HepG2 (cell line): ENCODE measurements around the gene LSS. TPM values are rescaled to one million over a fixed set of nuclear protein-coding genes. Genes with fewer than 3 reads are reported as not detected.

Source experiments
- DDIT3 ChIP-seq: sonication (generic); formaldehyde crosslinking; IDR thresholded peaks from 2 replicates; pipeline ENCODE4 v1.4.0; 2020; ENCODE audit warnings: mild to moderate bottlenecking, missing genetic modification reagents
- KDM3A ChIP-seq: IDR thresholded peaks from 2 replicates; pipeline ENCODE4 v1.6.1; 2018; ENCODE audit warnings: low read depth, missing compliant biosample characterization
- KDM4B ChIP-seq: sonication (generic); formaldehyde crosslinking; IDR thresholded peaks from 2 replicates; pipeline ENCODE4 v1.4.0; 2020; ENCODE audit warnings: missing genetic modification reagents
- MTF1 ChIP-seq: sonication (generic); formaldehyde crosslinking; IDR thresholded peaks from 2 replicates; pipeline ENCODE4 v1.5.0; 2020; ENCODE audit warnings: missing genetic modification reagents
- POLR2A ChIP-seq, 2 experiments: IDR thresholded peaks; 2 replicates each; pipeline ENCODE4 v1.6.1; 2011; ENCODE audit warnings: low read depth in 2 of 2, low read length in 2 of 2, mild to moderate bottlenecking in 1 of 2, moderate library complexity in 1 of 2; ENCODE audit not compliant: insufficient read depth in 1 of 2
- POLR2AphosphoS5 ChIP-seq: IDR thresholded peaks from 2 replicates; pipeline ENCODE4 v1.6.1; 2012; ENCODE audit warnings: low read depth, low read length
- RXRB ChIP-seq: IDR thresholded peaks from 2 replicates; pipeline ENCODE4 v1.6.1; 2016; ENCODE audit warnings: borderline replicate concordance, missing genetic modification reagents, missing compliant biosample characterization
- ZNF280B ChIP-seq: sonication (generic); formaldehyde crosslinking; IDR thresholded peaks from 2 replicates; pipeline ENCODE4 v1.5.0; 2020; ENCODE audit warnings: missing genetic modification reagents, mild to moderate bottlenecking, borderline replicate concordance
- ZNF512 ChIP-seq: sonication (generic); formaldehyde crosslinking; IDR thresholded peaks from 2 replicates; pipeline ENCODE4 v1.4.0; 2020; ENCODE audit warnings: mild to moderate bottlenecking, missing genetic modification reagents
- ZNF652 ChIP-seq: IDR thresholded peaks from 2 replicates; pipeline ENCODE4 v1.6.1; 2016; ENCODE audit warnings: low read depth, borderline replicate concordance
- polyA plus RNA-seq, 8 experiments: library from polyadenylated mRNA; depleted of rRNA in 3 of 8; stranded (reverse) in 7 of 8; unstranded in 1 of 8; fragments of >200 nt; fragmentation: Illumina TruSeq in 4 of 8; extraction: Trizol in 4 of 8; gene quantifications; 2 replicates each; pipeline versions ENCODE4 v1.2.1 to v1.2.3, GENCODE V29; 2011 to 2016; ENCODE audit warnings: low read depth in 4 of 8, missing spikeins in 1 of 8, mixed read lengths in 1 of 8; ENCODE audit not compliant: insufficient read depth in 1 of 8
- total RNA-seq, 5 experiments: library from RNA; depleted of rRNA; stranded (reverse); fragments of >200 nt; fragmentation: Illumina TruSeq; extraction: Trizol; gene quantifications; 2 replicates each; pipeline ENCODE4 v1.2.3, GENCODE V29; 2016; ENCODE audit warnings: low read depth in 1 of 5
- TF ChIP-seq, protein P1 (sequence below): sonication (generic); formaldehyde crosslinking; IDR thresholded peaks from 2 replicates; pipeline ENCODE4 v1.4.0; 2020; ENCODE audit warnings: missing genetic modification reagents; ENCODE audit errors: not compliant biosample characterization

The LSS gene
- total and polyA plus RNA-seq, 2 of the 13 experiments (the other 11 are each of a cell fraction or from before 2014, with no cell fraction given): 72.6 to 113 TPM

DNA sequence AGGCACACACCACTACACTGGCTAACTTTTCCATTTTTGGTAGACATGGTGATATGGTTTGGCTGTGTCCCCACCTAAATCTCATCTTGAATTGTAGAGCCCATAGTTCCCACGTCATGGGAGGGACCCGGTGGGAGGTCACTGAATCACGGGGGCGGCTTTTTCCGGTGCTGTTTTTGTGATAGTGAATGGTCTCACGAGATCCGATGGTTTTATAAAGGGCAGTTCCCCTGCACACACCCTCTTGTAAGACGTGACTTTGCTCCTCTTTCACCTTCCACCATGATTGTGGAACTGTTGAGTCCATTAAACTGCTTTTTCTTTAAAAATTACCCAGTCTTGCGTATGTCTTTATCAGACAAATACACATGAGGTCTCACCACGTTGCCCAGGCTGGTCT lies 71.9 kb downstream of the LSS start (continued):
- TF ChIP-seq, protein P1, sequence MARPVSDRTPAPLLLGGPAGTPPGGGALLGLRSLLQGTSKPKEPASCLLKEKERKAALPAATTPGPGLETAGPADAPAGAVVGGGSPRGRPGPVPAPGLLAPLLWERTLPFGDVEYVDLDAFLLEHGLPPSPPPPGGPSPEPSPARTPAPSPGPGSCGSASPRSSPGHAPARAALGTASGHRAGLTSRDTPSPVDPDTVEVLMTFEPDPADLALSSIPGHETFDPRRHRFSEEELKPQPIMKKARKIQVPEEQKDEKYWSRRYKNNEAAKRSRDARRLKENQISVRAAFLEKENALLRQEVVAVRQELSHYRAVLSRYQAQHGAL (CRISPR knock-in tag): no peak
- TF ChIP-seq KDM4B (CRISPR knock-in tag) (no peak), RXRB (CRISPR knock-in tag) (no peak), ZNF280B (CRISPR knock-in tag) (no peak), KDM3A (CRISPR knock-in tag) (no peak), POLR2A (IDR thresholded peaks at IDR 0.05; ENCODE audit: insufficient read depth in 1 of 2, low read depth in 2 of 2, low read length in 2 of 2) (no peak), MTF1 (CRISPR knock-in tag) (no peak), DDIT3 (no peak), ZNF512 (CRISPR knock-in tag) (no peak), ZNF652 (CRISPR knock-in tag) (no peak), POLR2AphosphoS5 (no peak)
